Body of pancreas (tissue), 4 donors: ENCODE results near the gene MESP2. TPM values are rescaled to one million over a fixed set of nuclear protein-coding genes. Genes with fewer than 3 reads are reported as not detected.

Experiments used
- ATAC-seq: fragments of 150-250 bp; one replicate; pipeline ENCODE4 v1.9.1; 2016
- DNase-seq, 4 donors: peaks; one replicate each; pipeline ENCODE4 v3.0.0-alpha.2; 2019
- H3K27ac ChIP-seq, 4 donors: fragments of 200-600 bp; sonication (generic); 1 replicate in 3 of 4; 2 replicates in 1 of 4; pipeline versions ENCODE4 v1.5.1 to v1.6.1; 2016 to 2019; ENCODE audit warnings: mild to moderate bottlenecking in 1 of 4, mixed read lengths in 1 of 4, moderate library complexity in 1 of 4
- H3K27me3 ChIP-seq, 2 donors: fragments of 200-600 bp; sonication (generic); one replicate each; pipeline ENCODE4 v1.6.0; 2016; ENCODE audit warnings: mild to moderate bottlenecking in 1 of 2
- H3K36me3 ChIP-seq, 2 donors: fragments of 200-600 bp; sonication (generic); replicated peaks in 1 of 2; 2 replicates each; pipeline ENCODE4 v1.5.1; 2016; ENCODE audit warnings: low read depth in 2 of 2; ENCODE audit not compliant: insufficient read depth in 1 of 2
- H3K4me1 ChIP-seq: fragments of 200-600 bp; sonication (generic); one replicate; pipeline ENCODE4 v1.6.0; 2016
- H3K4me3 ChIP-seq, 2 donors: fragments of 200-600 bp; sonication (generic); 1 replicate in 1 of 2; 2 replicates in 1 of 2; pipeline ENCODE4 v1.5.1; 2016 to 2019
- H3K9me3 ChIP-seq, 3 donors: fragments of 200-600 bp; sonication (generic); 1 replicate in 2 of 3; 2 replicates in 1 of 3; pipeline ENCODE4 v1.5.1; 2016
- CTCF ChIP-seq, 7 experiments: fragments of 450-650 bp in 4 of 7; fragments of 200-600 bp in 3 of 7; sonication (generic) in 3 of 7; IDR thresholded peaks; one replicate each; pipeline ENCODE4 v1.5.1; 2016 to 2019; ENCODE audit warnings: antibody characterized with exemption in 7 of 7
- POLR2A ChIP-seq, 3 donors: fragments of 450-650 bp; IDR thresholded peaks; one replicate each; pipeline ENCODE4 v1.6.1; 2016; ENCODE audit warnings: antibody characterized with exemption in 3 of 3, mild to moderate bottlenecking in 2 of 3
- WGBS, 2 donors: methylation state at CpG; one replicate each; pipeline ENCODE4 v1.1.5; 2017; 5-methylcytosine and 5-hydroxymethylcytosine counted together
- intact Hi-C: fragments of 100-400 bp; cut with DNase I; formaldehyde crosslinking; loops from one replicate; pipeline ENCODE4 v1.15.1; 2023
- total RNA-seq, 2 donors: library from RNA; depleted of rRNA; stranded (reverse); fragments of >200 nt; gene quantifications; one replicate each; pipeline ENCODE4 v1.1.0, GENCODE V29; 2016

MESP2 gene
- total RNA-seq, 2 donors from 2014 or later, result 1.8 TPM; not detected in 1

- ATAC-seq, result no peak
- WGBS, 2 donors, result 55 to 66% methylated on average over 4 of the region's 4 CpGs
- DNase-seq, result no peak
- H3K4me3 ChIP-seq, result no peak overlapping the region
- intact Hi-C loops, result no loop called here
- no peaks in the 10 kb centered on the region for H3K27me3 ChIP-seq
- no peaks in the 10 kb centered on the region for H3K9me3 ChIP-seq
- no peak for TF ChIP-seq CTCF (IDR thresholded peaks at IDR 0.05)
- TF ChIP-seq POLR2A (IDR thresholded peaks at IDR 0.05), result no peak
- H3K36me3 ChIP-seq, result no peaks in the 10 kb centered on the region
- no peak overlapping the region for H3K27ac ChIP-seq
- no peaks in the 10 kb centered on the region for H3K4me1 ChIP-seq
Measured at GRCh38 chr15:89735773-89736172, 40.4 kb upstream of the MESP2 start.

- DNase-seq (peak; percentile 64 to 78 (median 68)), ATAC-seq (peak; percentile 91)
- Histone ChIP-seq H3K4me3 (no peak overlapping the region), H3K9me3 (no peaks in the 10 kb centered on the region), H3K27ac (no peak overlapping the region), H3K27me3 (no peaks in the 10 kb centered on the region), H3K36me3 (no peaks in the 10 kb centered on the region), H3K4me1 (no peaks in the 10 kb centered on the region)
- intact Hi-C loops, result no loop called here
- TF ChIP-seq CTCF (IDR thresholded peaks at IDR 0.05) (peak; percentile 75 to 94 (median 93)), POLR2A (IDR thresholded peaks at IDR 0.05) (no peak)
- WGBS, 2 donors, result 0 to 3% methylated on average over 4 to 8 of the region's 8 CpGs
Measured at GRCh38 chr15:89740137-89740536, 36.0 kb upstream of the MESP2 start.

GRCh38 chr15:89743011-89743410 lies 33.1 kb upstream of the MESP2 start:
- 78 to 82% methylated on average over 8 of the region's 8 CpGs for WGBS, 2 donors
- DNase-seq (no peak), ATAC-seq (no peak)
- Histone ChIP-seq H3K27ac (no peak overlapping the region), H3K36me3 (no peaks in the 10 kb centered on the region), H3K4me1 (no peaks in the 10 kb centered on the region), H3K27me3 (no peaks in the 10 kb centered on the region), H3K9me3 (no peaks in the 10 kb centered on the region), H3K4me3 (no peak overlapping the region)
- intact Hi-C loops, result no loop called here
- TF ChIP-seq POLR2A (IDR thresholded peaks at IDR 0.05) (no peak), CTCF (IDR thresholded peaks at IDR 0.05) (no peak)

GRCh38 chr15:89743594-89743993 lies 32.5 kb upstream of the MESP2 start:
- intact Hi-C loops, result no loop called here
- no peak for TF ChIP-seq CTCF (IDR thresholded peaks at IDR 0.05)
- no peak for TF ChIP-seq POLR2A (IDR thresholded peaks at IDR 0.05)
- ATAC-seq, result no peak

GRCh38 chr15:89745131-89745530 lies 31.0 kb upstream of the MESP2 start:
- intact Hi-C loops, result loop anchor here (5.0 kb wide), 2 partner anchors 98 to 142 kb away; no protein-coding TSS in a partner anchor
- no peaks in the 10 kb centered on the region for H3K9me3 ChIP-seq
- DNase-seq, result no peak

More at GRCh38 chr15:89743594-89743993, 32.5 kb upstream of the MESP2 start:
- H3K27me3 ChIP-seq, result no peaks in the 10 kb centered on the region
- no peaks in the 10 kb centered on the region for H3K9me3 ChIP-seq
- H3K27ac ChIP-seq, result no peak overlapping the region
- no peaks in the 10 kb centered on the region for H3K4me1 ChIP-seq
- 77 to 80% methylated on average over 7 to 8 of the region's 8 CpGs for WGBS, 2 donors
- H3K4me3 ChIP-seq, result no peak overlapping the region
- H3K36me3 ChIP-seq, result no peaks in the 10 kb centered on the region
- no peak for DNase-seq

More at GRCh38 chr15:89745131-89745530, 31.0 kb upstream of the MESP2 start:
- 93% methylated on average over 12 to 13 of the region's 13 CpGs for WGBS, 2 donors
- H3K27ac ChIP-seq, result no peak overlapping the region
- H3K4me3 ChIP-seq, result no peak overlapping the region
- H3K4me1 ChIP-seq, result peaks cover 8% of the 10 kb centered on the region
- H3K36me3 ChIP-seq, result no peaks in the 10 kb centered on the region
- no peak for ATAC-seq
- no peaks in the 10 kb centered on the region for H3K27me3 ChIP-seq
- no peak for TF ChIP-seq POLR2A (IDR thresholded peaks at IDR 0.05)
- TF ChIP-seq CTCF (IDR thresholded peaks at IDR 0.05), result no peak
